Prostate gland (tissue), 2 donors: ENCODE data around the gene ARHGEF39. TPM values are rescaled to one million over a fixed set of nuclear protein-coding genes. Genes with fewer than 3 reads are reported as not detected.

Source experiments
- DNase-seq: peaks from one replicate; pipeline ENCODE4 v3.0.0-alpha.2; 2019; ENCODE audit warnings: low spot score
- H3K27ac ChIP-seq, 2 donors: fragments of 200-600 bp; sonication (generic); 2 replicates each; pipeline ENCODE4 v1.5.1; 2017 to 2019
- H3K27me3 ChIP-seq: fragments of 200-600 bp; sonication (generic); replicated peaks from 2 replicates; pipeline ENCODE4 v1.5.1; 2019; ENCODE audit not compliant: insufficient read depth
- H3K36me3 ChIP-seq, 2 donors: fragments of 200-600 bp; sonication (generic); 1 replicate in 1 of 2; 2 replicates in 1 of 2; pipeline versions ENCODE4 v1.5.1 to v1.8.1; 2017 to 2019
- H3K4me1 ChIP-seq: fragments of 200-600 bp; sonication (generic); replicated peaks from 2 replicates; pipeline ENCODE4 v1.5.1; 2019
- H3K4me3 ChIP-seq, 2 donors: fragments of 200-600 bp; sonication (generic); 2 replicates each; pipeline ENCODE4 v1.5.1; 2017 to 2019
- H3K9me3 ChIP-seq: fragments of 200-600 bp; sonication (generic); 2 replicates; pipeline ENCODE4 v1.5.1; 2017
- POLR2A ChIP-seq: fragments of 450-650 bp; IDR thresholded peaks from one replicate; pipeline ENCODE4 v1.6.1; 2016; ENCODE audit warnings: antibody characterized with exemption, mild to moderate bottlenecking
- POLR2AphosphoS5 ChIP-seq: sonication (generic); formaldehyde crosslinking; IDR thresholded peaks from one replicate; pipeline ENCODE4 v1.6.1; 2017; ENCODE audit warnings: antibody characterized with exemption
- WGBS: methylation state at CpG from one replicate; pipeline ENCODE4 v1.1.5; 2018; 5-methylcytosine and 5-hydroxymethylcytosine counted together
- intact Hi-C: fragments of 100-400 bp; cut with DNase I; formaldehyde crosslinking; loops from one replicate; pipeline ENCODE4 v1.14.2; 2022
- total RNA-seq, 2 donors: library from RNA; depleted of rRNA; stranded (reverse); fragments of >200 nt; gene quantifications; one replicate each; pipeline ENCODE4 v1.1.0, GENCODE V29; 2016
- TF ChIP-seq, protein P1 (sequence below), 4 experiments: fragments of 200-600 bp in 2 of 4; fragments of 450-650 bp in 2 of 4; sonication (generic) in 2 of 4; IDR thresholded peaks; 1 replicate in 3 of 4; 2 replicates in 1 of 4; pipeline ENCODE4 v1.5.1; 2016 to 2019; ENCODE audit warnings: antibody characterized with exemption in 4 of 4, mild to moderate bottlenecking in 2 of 4, moderate library complexity in 2 of 4

ARHGEF39 gene
- total RNA-seq, 2 donors from 2014 or later: 1.1 to 1.8 TPM

DNA sequence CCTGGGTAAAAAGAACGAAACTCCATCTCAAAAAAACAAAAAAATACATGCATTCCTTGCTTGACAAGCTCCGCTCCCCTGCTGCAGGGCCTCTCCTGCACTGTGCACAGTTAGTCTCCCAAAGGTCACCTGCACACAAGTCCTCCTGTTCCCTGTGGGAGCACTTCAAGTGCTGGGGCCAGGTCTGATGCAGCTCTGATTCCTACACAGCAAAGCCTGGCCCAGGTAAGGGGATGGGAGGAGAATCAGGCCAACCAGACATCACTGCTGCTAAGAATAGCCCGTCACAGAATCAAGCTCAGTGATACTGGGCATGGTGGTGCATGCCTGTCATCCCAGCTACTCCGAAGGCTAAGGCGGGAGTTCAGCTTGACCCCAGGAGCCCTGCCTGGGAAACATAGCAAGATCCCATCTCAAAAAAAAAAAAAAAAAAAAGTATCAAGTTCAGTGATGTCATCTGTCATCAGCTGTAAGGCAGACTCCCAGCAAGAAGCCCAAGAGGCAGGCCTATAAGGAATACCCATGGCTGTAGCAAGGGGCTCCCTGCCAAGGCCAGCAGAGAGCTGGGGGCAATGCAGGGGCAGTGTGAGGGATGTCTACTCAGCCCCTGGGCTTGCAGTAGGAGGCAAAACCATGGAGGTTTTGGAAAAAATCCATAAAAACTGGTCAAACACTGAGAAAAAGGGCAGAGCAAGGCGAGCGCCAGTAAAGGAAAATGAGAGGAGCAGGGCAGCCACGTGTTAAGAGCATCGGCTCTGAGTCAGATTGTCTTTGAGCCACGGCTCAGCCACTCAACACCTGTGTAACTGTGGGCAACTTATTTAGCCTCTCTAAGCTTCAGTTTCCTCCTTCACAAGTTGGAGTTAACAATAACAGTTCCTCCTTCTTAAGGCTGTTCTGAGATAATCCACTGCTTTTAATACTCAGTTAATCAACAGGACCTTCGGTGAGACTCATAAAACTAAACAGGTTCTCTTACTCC is 21.5 kb upstream of the ARHGEF39 start:
- no peaks in the 10 kb centered on the region for H3K27me3 ChIP-seq
- no peaks in the 10 kb centered on the region for H3K4me1 ChIP-seq
- H3K4me3 ChIP-seq: peak overlapping the region; percentile 12 to 76
- H3K9me3 ChIP-seq: no peaks in the 10 kb centered on the region
- TF ChIP-seq, protein P1, sequence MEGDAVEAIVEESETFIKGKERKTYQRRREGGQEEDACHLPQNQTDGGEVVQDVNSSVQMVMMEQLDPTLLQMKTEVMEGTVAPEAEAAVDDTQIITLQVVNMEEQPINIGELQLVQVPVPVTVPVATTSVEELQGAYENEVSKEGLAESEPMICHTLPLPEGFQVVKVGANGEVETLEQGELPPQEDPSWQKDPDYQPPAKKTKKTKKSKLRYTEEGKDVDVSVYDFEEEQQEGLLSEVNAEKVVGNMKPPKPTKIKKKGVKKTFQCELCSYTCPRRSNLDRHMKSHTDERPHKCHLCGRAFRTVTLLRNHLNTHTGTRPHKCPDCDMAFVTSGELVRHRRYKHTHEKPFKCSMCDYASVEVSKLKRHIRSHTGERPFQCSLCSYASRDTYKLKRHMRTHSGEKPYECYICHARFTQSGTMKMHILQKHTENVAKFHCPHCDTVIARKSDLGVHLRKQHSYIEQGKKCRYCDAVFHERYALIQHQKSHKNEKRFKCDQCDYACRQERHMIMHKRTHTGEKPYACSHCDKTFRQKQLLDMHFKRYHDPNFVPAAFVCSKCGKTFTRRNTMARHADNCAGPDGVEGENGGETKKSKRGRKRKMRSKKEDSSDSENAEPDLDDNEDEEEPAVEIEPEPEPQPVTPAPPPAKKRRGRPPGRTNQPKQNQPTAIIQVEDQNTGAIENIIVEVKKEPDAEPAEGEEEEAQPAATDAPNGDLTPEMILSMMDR (IDR thresholded peaks at IDR 0.05): no peak
- H3K36me3 ChIP-seq: no peaks in the 10 kb centered on the region
- H3K27ac ChIP-seq: peak overlapping the region; percentile 90 to 92
- WGBS: 51% methylated on average over 11 of the region's 11 CpGs
- DNase-seq: no peak
- intact Hi-C loops: no loop called here

DNA sequence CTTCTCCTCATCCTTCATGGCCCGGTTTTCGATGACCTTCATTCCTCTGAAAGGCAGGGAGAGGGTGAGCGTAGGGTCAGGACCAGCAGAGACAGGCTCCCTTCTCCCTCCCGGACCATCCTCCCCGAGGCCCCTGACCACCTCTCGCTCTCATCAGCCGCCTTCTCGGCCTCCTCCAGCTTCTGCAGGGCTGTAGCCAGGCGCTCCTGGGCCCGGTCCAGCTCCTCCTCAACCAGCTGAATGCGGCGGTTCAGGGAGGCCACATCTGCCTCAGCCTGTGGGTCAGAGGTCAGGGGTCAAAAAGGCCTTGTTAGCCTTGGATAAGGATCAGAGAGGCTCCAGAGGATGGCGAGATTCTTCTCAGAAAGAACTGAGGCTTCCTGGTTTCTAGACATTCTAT is 20.5 kb upstream of the ARHGEF39 start:
- TF ChIP-seq, protein P1 (IDR thresholded peaks at IDR 0.05): no peak
- TF ChIP-seq POLR2A (no peak), POLR2AphosphoS5 (no peak)
- H3K27ac ChIP-seq: peak overlapping the region; percentile 40 to 90
- WGBS: 62% methylated on average over 13 of the region's 13 CpGs
- no peaks in the 10 kb centered on the region for H3K9me3 ChIP-seq
- H3K4me1 ChIP-seq: no peaks in the 10 kb centered on the region
- no peak for DNase-seq
- no peaks in the 10 kb centered on the region for H3K27me3 ChIP-seq
- H3K36me3 ChIP-seq: no peaks in the 10 kb centered on the region
- peak overlapping the region in 1 of 2 donors; percentile 8 for H3K4me3 ChIP-seq
- intact Hi-C loops: no loop called here

DNA sequence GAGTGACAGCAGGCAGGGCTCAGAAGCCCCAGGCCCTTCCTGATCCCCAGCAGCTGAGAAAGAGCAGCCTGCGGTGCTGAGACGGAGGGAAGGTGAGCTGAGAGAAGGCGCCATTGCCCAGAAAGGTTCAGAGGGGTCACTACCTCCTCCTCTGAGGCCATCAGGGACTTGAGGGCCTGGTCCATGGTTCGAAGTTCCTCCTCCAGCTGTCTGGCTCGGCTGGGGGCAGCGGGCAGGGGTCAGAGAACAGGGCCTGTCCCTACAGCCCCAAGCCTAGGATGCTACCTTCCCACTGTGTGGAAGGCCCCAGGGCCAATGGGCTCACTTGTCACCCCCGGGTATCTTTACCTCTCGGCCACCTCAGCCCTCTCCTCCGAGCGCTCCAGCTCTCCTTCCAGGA is 19.9 kb upstream of the ARHGEF39 start:
- TF ChIP-seq, protein P1 (IDR thresholded peaks at IDR 0.05): no peak
- TF ChIP-seq POLR2A: no peak
- no peak for TF ChIP-seq POLR2AphosphoS5
- Histone ChIP-seq H3K4me1 (no peaks in the 10 kb centered on the region), H3K36me3 (no peaks in the 10 kb centered on the region), H3K9me3 (no peaks in the 10 kb centered on the region), H3K27ac (peak overlapping the region in 1 of 2 donors; percentile 53), H3K4me3 (peak overlapping the region; percentile 8 to 12), H3K27me3 (no peaks in the 10 kb centered on the region)
- intact Hi-C loops: no loop called here
- 59% methylated on average over 6 of the region's 10 CpGs for WGBS
- no peak for DNase-seq

DNA sequence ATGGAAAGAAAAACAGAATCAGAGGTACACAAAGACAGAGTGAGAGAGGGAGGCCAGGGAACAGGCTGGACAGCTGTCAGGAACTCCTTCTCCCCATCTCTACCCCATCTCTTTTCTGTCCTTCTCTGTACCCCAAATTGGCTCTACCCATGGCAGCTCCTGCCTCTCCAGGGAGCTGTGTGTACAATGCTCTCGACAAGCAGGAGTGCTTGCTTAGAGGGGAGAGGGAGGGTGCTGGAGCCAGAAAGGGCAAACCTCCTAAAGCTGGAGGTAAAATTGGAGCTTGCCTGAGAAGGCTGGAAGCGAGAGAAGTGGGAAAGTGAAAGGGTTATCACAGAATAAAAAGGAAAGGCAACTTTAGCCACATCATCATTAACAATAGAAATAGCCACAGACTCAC is 18.3 kb upstream of the ARHGEF39 start:
- H3K27me3 ChIP-seq: no peaks in the 10 kb centered on the region

More for the DNA sequence above, 18.3 kb upstream of the ARHGEF39 start:
- DNase-seq: no peak
- intact Hi-C loops: no loop called here
- H3K4me3 ChIP-seq: no peak overlapping the region
- no peaks in the 10 kb centered on the region for H3K36me3 ChIP-seq
- H3K4me1 ChIP-seq: no peaks in the 10 kb centered on the region
- 66% methylated on average over 2 of the region's 2 CpGs for whole genome bisulfite sequencing
- no peak overlapping the region for H3K27ac ChIP-seq
- H3K9me3 ChIP-seq: no peaks in the 10 kb centered on the region
- TF ChIP-seq POLR2AphosphoS5: no peak
- TF ChIP-seq, protein P1 (IDR thresholded peaks at IDR 0.05): no peak
- no peak for TF ChIP-seq POLR2A
